ENCODE results near the gene SLC10A7. TPM values are rescaled to one million over a fixed set of nuclear protein-coding genes. Genes with fewer than 3 reads are reported as not detected.

SLC10A7 gene
- total and polyA plus RNA-seq, 2 of the 8 experiments (the other 6 are each of a cell fraction or from before 2014, with no cell fraction given): 2.5 to 2.9 TPM

DNA sequence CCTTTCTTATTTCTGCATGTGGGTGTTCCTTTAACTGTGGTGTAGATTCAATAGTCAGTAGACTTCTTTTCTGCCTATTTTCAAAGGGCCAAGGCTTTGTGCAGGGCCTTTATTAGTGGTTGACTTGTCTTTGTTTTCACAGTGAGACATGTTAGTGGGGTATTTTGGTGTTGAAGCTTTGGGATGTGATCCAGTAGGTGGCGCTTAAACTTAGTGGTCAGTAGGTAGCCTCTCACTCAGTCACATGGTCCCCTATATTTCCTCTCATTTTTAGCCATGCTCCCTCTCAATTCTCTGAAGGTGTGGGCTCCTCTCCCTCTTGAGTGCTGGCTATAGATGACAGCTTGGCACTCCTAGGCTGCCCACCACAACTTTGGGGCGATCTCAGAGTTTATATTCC lies 23.4 kb upstream of the SLC10A7 start (continued):
- TF ChIP-seq ASH2L (IDR thresholded peaks at IDR 0.05; ENCODE audit: low read length) (no peak), TAF7 (optimal IDR thresholded peaks at IDR 0.05; ENCODE audit: borderline replicate concordance, low read depth, low read length) (no peak)
